ENCODE data around the gene SPATC1L.

The SPATC1L gene

GRCh38 chr21:46215436-46216131 is 31.3 kb upstream of the SPATC1L start:
- DNase-seq (ENCODE audit: extremely low read depth in 1 of 2, low read depth in 1 of 2), result no peak

GRCh38 chr21:46214478-46215340 is 30.4 kb upstream of the SPATC1L start:
- no peak for DNase-seq (ENCODE audit: extremely low read depth in 1 of 2, low read depth in 1 of 2)

- no peak for DNase-seq (ENCODE audit: extremely low read depth in 1 of 2, low read depth in 1 of 2)
Measured at GRCh38 chr21:46213620-46214286, 29.5 kb upstream of the SPATC1L start.

- no peak for DNase-seq (ENCODE audit: extremely low read depth in 1 of 2, low read depth in 1 of 2)
Measured at GRCh38 chr21:46212721-46213484, 28.6 kb upstream of the SPATC1L start.

GRCh38 chr21:46211786-46212720 is 27.8 kb upstream of the SPATC1L start:
- no peak for DNase-seq (ENCODE audit: extremely low read depth in 1 of 2, low read depth in 1 of 2)

- no peak for DNase-seq (ENCODE audit: extremely low read depth in 1 of 2, low read depth in 1 of 2)
Measured at GRCh38 chr21:46211376-46211775, 27.1 kb upstream of the SPATC1L start.

GRCh38 chr21:46210378-46211136 is 26.3 kb upstream of the SPATC1L start:
- DNase-seq (ENCODE audit: extremely low read depth in 1 of 2, low read depth in 1 of 2), result no peak

- no peak for DNase-seq (ENCODE audit: extremely low read depth in 1 of 2, low read depth in 1 of 2)
Measured at GRCh38 chr21:46208761-46209721, 24.8 kb upstream of the SPATC1L start.

- no peak for DNase-seq (ENCODE audit: extremely low read depth in 1 of 2, low read depth in 1 of 2)
Measured at GRCh38 chr21:46207920-46208591, 23.8 kb upstream of the SPATC1L start.

GRCh38 chr21:46207006-46207919 is 23.0 kb upstream of the SPATC1L start:
- no peak for DNase-seq (ENCODE audit: extremely low read depth in 1 of 2, low read depth in 1 of 2)

- no peak for DNase-seq (ENCODE audit: extremely low read depth in 1 of 2, low read depth in 1 of 2)
Measured at GRCh38 chr21:46206163-46207005, 22.1 kb upstream of the SPATC1L start.

GRCh38 chr21:46205766-46206162 is 21.5 kb upstream of the SPATC1L start:
- DNase-seq (ENCODE audit: extremely low read depth in 1 of 2, low read depth in 1 of 2), result no peak

- DNase-seq (ENCODE audit: extremely low read depth in 1 of 2, low read depth in 1 of 2), result no peak
Measured at GRCh38 chr21:46205166-46205565, 20.9 kb upstream of the SPATC1L start.

GRCh38 chr21:46203203-46203600 is 18.9 kb upstream of the SPATC1L start:
- DNase-seq (ENCODE audit: extremely low read depth in 1 of 2, low read depth in 1 of 2), result no peak

GRCh38 chr21:46202592-46203202 is 18.4 kb upstream of the SPATC1L start:
- DNase-seq (ENCODE audit: extremely low read depth in 1 of 2, low read depth in 1 of 2), result no peak

Measured in activated CD8-positive, alpha-beta memory T cell treated with anti-CD3 and anti-CD28 coated beads for 1 hour (primary cell).